ENCODE results near the gene TMEM98.
"Not testable (repeated sequence)": the region's sequence is repeated elsewhere in the genome, so short reads cannot be mapped to it uniquely, and the experiment has no call there.

Gene TMEM98

DNA sequence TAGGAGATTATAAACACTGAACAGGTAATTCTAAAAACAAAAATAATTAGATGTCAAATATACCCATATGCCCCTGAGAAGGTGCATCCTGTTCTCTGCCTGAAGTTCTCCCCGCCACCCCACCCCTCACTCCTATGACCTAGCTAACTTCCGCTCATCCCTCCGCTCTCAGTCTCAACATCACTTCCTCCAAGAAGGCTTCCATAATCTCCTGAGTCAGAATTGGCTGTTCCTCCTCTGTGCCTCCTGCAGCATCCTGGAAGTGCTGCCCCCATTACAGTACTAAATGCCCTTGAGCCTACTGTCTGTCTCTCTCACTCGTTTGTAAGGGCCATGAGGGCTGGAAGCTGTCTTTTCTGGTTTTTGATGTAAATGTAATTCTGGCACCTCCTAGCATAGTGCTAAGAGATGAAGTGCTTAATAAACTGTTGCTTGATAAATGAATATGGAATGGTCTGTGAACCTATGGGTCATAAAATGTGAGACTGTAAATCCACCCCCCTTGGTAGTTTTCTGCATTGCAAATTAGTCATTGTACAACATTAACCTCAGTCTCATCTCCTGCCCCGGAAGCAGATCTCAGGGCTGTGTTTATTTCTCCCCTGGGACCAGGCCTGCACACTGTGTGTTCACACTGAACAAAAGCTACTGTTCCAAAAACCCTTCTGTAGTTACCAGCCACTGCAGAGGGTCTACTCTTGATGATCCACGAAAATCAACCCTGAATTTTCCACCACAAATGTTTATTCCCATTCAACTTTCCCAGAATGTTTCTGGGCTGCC is 47.1 kb upstream of the TMEM98 start:
- Histone ChIP-seq H3K27me3 (ENCODE audit: insufficient read depth, low read length, poor library complexity, severe bottlenecking) (no peaks in the 10 kb centered on the region), H3K4me2 (ENCODE audit: low read depth, low read length, poor library complexity, severe bottlenecking) (no peak overlapping the region), H3K79me2 (ENCODE audit: insufficient read depth, low read length) (no peaks in the 10 kb centered on the region), H3K9ac (ENCODE audit: low read depth, low read length, poor library complexity, severe bottlenecking) (no peak overlapping the region), H3K9me3 (ENCODE audit: insufficient read depth, low read depth, low read length) (no peaks in the 10 kb centered on the region), H3K4me1 (ENCODE audit: insufficient read depth, low read length, poor library complexity, severe bottlenecking) (no peaks in the 10 kb centered on the region), H3F3A (ENCODE audit: low read depth) (no peaks in the 10 kb centered on the region), H2AFZ (ENCODE audit: low read length) (no peak overlapping the region), H3K4me3 (ENCODE audit: low read length, poor library complexity, severe bottlenecking) (no peak overlapping the region), H3K36me3 (ENCODE audit: insufficient read depth, low read length) (no peaks in the 10 kb centered on the region), H3K9me2 (replicated peaks; ENCODE audit: low read depth, low read length) (no peaks in the 10 kb centered on the region), H4K20me1 (ENCODE audit: insufficient read depth, low read length, poor library complexity, severe bottlenecking) (no peaks in the 10 kb centered on the region)
- TF ChIP-seq EZH2phosphoT487 (IDR thresholded peaks at IDR 0.05; ENCODE audit: borderline replicate concordance): no peak
- TF ChIP-seq, protein P1, sequence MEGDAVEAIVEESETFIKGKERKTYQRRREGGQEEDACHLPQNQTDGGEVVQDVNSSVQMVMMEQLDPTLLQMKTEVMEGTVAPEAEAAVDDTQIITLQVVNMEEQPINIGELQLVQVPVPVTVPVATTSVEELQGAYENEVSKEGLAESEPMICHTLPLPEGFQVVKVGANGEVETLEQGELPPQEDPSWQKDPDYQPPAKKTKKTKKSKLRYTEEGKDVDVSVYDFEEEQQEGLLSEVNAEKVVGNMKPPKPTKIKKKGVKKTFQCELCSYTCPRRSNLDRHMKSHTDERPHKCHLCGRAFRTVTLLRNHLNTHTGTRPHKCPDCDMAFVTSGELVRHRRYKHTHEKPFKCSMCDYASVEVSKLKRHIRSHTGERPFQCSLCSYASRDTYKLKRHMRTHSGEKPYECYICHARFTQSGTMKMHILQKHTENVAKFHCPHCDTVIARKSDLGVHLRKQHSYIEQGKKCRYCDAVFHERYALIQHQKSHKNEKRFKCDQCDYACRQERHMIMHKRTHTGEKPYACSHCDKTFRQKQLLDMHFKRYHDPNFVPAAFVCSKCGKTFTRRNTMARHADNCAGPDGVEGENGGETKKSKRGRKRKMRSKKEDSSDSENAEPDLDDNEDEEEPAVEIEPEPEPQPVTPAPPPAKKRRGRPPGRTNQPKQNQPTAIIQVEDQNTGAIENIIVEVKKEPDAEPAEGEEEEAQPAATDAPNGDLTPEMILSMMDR (conservative IDR thresholded peaks at IDR 0.05; ENCODE audit: low read length): no peak

DNA sequence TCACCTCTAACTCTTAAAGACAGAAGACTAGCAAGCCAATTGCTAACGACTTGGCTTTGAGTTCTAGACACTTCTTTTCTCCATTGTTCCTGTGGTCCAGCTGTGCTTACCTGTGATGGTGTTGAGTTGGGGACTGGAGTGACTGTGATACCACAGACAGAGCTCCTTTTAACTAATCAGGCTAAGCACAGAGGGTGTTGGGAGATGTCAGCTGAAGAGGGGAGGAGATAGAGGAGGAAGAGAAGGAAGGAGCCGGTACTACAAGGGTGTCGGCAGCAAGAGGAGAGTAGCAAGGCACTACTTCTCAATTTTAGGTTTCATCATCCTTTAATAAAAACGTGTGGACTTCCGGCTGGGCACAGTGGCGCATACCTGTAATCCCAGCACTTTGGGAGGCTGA is 45.9 kb upstream of the TMEM98 start:
- Histone ChIP-seq H3K4me3 (ENCODE audit: low read length, poor library complexity, severe bottlenecking) (no peak overlapping the region), H3F3A (ENCODE audit: low read depth) (no peaks in the 10 kb centered on the region), H3K9me2 (replicated peaks; ENCODE audit: low read depth, low read length) (no peaks in the 10 kb centered on the region), H3K4me2 (ENCODE audit: low read depth, low read length, poor library complexity, severe bottlenecking) (no peak overlapping the region), H3K36me3 (ENCODE audit: insufficient read depth, low read length) (no peaks in the 10 kb centered on the region), H3K4me1 (ENCODE audit: insufficient read depth, low read length, poor library complexity, severe bottlenecking) (no peaks in the 10 kb centered on the region), H3K27me3 (ENCODE audit: insufficient read depth, low read length, poor library complexity, severe bottlenecking) (no peaks in the 10 kb centered on the region), H4K20me1 (ENCODE audit: insufficient read depth, low read length, poor library complexity, severe bottlenecking) (no peaks in the 10 kb centered on the region), H3K79me2 (ENCODE audit: insufficient read depth, low read length) (no peaks in the 10 kb centered on the region), H3K9ac (ENCODE audit: low read depth, low read length, poor library complexity, severe bottlenecking) (no peak overlapping the region), H2AFZ (ENCODE audit: low read length) (no peak overlapping the region), H3K9me3 (ENCODE audit: insufficient read depth, low read depth, low read length) (no peaks in the 10 kb centered on the region)
- TF ChIP-seq, protein P1 (conservative IDR thresholded peaks at IDR 0.05; ENCODE audit: low read length): no peak
- TF ChIP-seq EZH2phosphoT487 (IDR thresholded peaks at IDR 0.05; ENCODE audit: borderline replicate concordance): no peak

DNA sequence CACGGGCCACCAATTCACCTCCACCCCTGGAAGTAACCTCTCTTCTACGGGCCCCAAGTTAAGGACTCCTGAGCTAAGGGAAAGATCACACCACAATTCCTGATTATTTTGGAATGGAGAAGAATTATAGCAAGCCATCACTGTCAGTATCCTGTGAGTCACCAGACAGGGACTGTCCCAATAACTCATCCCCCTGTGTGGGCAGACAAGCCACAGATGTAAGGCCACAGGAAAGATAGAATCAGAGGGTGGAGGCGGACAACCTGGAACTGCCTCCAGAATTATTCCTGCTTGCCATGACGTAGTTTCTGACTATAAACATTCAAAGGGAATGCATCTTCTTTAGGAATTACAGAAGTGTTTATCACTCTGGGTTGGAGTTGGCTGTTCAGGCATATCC is 45.2 kb upstream of the TMEM98 start:
- TF ChIP-seq, protein P1 (conservative IDR thresholded peaks at IDR 0.05; ENCODE audit: low read length): no peak
- TF ChIP-seq EZH2phosphoT487 (IDR thresholded peaks at IDR 0.05; ENCODE audit: borderline replicate concordance): no peak
- H3K36me3 ChIP-seq (ENCODE audit: insufficient read depth, low read length): no peaks in the 10 kb centered on the region
- H2AFZ ChIP-seq (ENCODE audit: low read length): no peak overlapping the region
- no peaks in the 10 kb centered on the region for H3K4me1 ChIP-seq (ENCODE audit: insufficient read depth, low read length, poor library complexity, severe bottlenecking)
- no peaks in the 10 kb centered on the region for H3K9me3 ChIP-seq (ENCODE audit: insufficient read depth, low read depth, low read length)
- H3K9ac ChIP-seq (ENCODE audit: low read depth, low read length, poor library complexity, severe bottlenecking): no peak overlapping the region
- H3K4me2 ChIP-seq (ENCODE audit: low read depth, low read length, poor library complexity, severe bottlenecking): no peak overlapping the region
- no peaks in the 10 kb centered on the region for H4K20me1 ChIP-seq (ENCODE audit: insufficient read depth, low read length, poor library complexity, severe bottlenecking)
- H3F3A ChIP-seq (ENCODE audit: low read depth): no peaks in the 10 kb centered on the region
- no peaks in the 10 kb centered on the region for H3K27me3 ChIP-seq (ENCODE audit: insufficient read depth, low read length, poor library complexity, severe bottlenecking)
- H3K79me2 ChIP-seq (ENCODE audit: insufficient read depth, low read length): no peaks in the 10 kb centered on the region
- no peak overlapping the region for H3K4me3 ChIP-seq (ENCODE audit: low read length, poor library complexity, severe bottlenecking)
- no peaks in the 10 kb centered on the region for H3K9me2 ChIP-seq (replicated peaks; ENCODE audit: low read depth, low read length)

DNA sequence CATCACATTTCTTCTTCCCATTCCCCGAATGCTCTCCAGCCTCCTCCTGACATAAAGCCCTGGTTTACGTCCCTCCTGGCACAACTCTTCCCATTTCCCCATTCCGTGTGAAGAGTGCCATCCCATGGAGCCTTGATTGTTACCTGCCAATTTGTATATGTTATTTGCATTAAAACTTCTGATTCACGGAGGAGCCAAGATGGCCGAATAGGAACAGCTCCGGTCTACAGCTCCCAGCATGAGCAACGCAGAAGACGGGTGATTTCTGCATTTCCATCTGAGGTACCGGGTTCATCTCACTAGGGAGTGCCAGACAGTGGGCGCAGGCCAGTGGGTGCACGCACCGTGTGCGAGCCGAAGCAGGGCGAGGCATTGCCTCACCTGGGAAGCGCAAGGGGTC is 41.0 kb upstream of the TMEM98 start:
- H3K36me3 ChIP-seq (ENCODE audit: insufficient read depth, low read length); H3K4me3 ChIP-seq (ENCODE audit: low read length, poor library complexity, severe bottlenecking); H3K9me3 ChIP-seq (ENCODE audit: insufficient read depth, low read depth, low read length); H2AFZ ChIP-seq (ENCODE audit: low read length); H3K9ac ChIP-seq (ENCODE audit: low read depth, low read length, poor library complexity, severe bottlenecking); H3F3A ChIP-seq (ENCODE audit: low read depth); H3K27me3 ChIP-seq (ENCODE audit: insufficient read depth, low read length, poor library complexity, severe bottlenecking); H3K79me2 ChIP-seq (ENCODE audit: insufficient read depth, low read length); H3K4me2 ChIP-seq (ENCODE audit: low read depth, low read length, poor library complexity, severe bottlenecking); H4K20me1 ChIP-seq (ENCODE audit: insufficient read depth, low read length, poor library complexity, severe bottlenecking); H3K4me1 ChIP-seq (ENCODE audit: insufficient read depth, low read length, poor library complexity, severe bottlenecking); H3K9me2 ChIP-seq (replicated peaks; ENCODE audit: low read depth, low read length): not testable (repeated sequence)

DNA sequence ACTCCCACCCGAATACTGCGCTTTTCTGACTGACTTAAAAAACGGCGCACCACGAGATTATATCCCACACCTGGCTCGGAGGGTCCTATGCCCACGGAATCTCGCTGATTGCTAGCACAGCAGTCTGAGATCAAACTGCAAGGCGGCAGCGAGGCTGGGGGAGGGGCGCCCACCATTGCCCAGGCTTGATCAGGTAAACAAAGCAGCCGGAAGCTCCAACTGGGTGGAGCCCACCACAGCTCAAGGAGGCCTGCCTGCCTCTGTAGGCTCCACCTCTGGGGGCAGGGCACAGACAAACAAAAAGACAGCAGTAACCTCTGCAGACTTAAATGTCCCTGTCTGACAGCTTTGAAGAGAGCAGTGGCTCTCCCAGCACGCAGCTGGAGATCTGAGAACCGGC is 40.5 kb upstream of the TMEM98 start:
- not testable (repeated sequence) for H4K20me1 ChIP-seq (ENCODE audit: insufficient read depth, low read length, poor library complexity, severe bottlenecking); H3K79me2 ChIP-seq (ENCODE audit: insufficient read depth, low read length); H3F3A ChIP-seq (ENCODE audit: low read depth); H3K4me3 ChIP-seq (ENCODE audit: low read length, poor library complexity, severe bottlenecking); H3K36me3 ChIP-seq (ENCODE audit: insufficient read depth, low read length); H2AFZ ChIP-seq (ENCODE audit: low read length); H3K9ac ChIP-seq (ENCODE audit: low read depth, low read length, poor library complexity, severe bottlenecking); H3K4me1 ChIP-seq (ENCODE audit: insufficient read depth, low read length, poor library complexity, severe bottlenecking); H3K9me2 ChIP-seq (replicated peaks; ENCODE audit: low read depth, low read length); H3K9me3 ChIP-seq (ENCODE audit: insufficient read depth, low read depth, low read length); H3K4me2 ChIP-seq (ENCODE audit: low read depth, low read length, poor library complexity, severe bottlenecking); H3K27me3 ChIP-seq (ENCODE audit: insufficient read depth, low read length, poor library complexity, severe bottlenecking)

Data from Loucy (cell line).